K562 (cell line): ENCODE results near the gene NLRC3. TPM values are rescaled to one million over a fixed set of nuclear protein-coding genes. Genes with fewer than 3 reads are reported as not detected.

ENCODE experiments used
- ATAC-seq: fragments of 200-7000 bp; cut with Tn5 transposase; 3 replicates; pipeline ENCODE4 v1.9.1; 2020; ENCODE audit warnings: moderate library complexity
- BruUV-seq: library from RNA; stranded (reverse); fragments of 400-500 nt; replicated peaks from 2 replicates; lab custom pipeline; 2021; lab: Mats Ljungman, UMichigan
- CTCF ChIA-PET: fragments of 300-600 bp; formaldehyde crosslinking; extraction: SDS; loops from one replicate; lab custom pipeline; 2021; ENCODE audit warnings: low intra/inter-chr PET ratio; lab: Yijun Ruan, JAX
- POLR2A ChIA-PET: fragments of 300-600, 350-650 bp; sonication (Branson Sonifier 250); formaldehyde crosslinking; extraction: SDS; loops from one replicate; lab custom pipeline; 2021; ENCODE audit warnings: antibody characterized with exemption, inconsistent platforms; lab: Yijun Ruan, JAX
- DNase-seq, 4 experiments: peaks; one replicate each; pipeline versions ENCODE4 v3.0.0 to v3.0.0-alpha.2; 2011 to 2018; ENCODE audit warnings: low spot score in 3 of 4, mixed read lengths in 3 of 4; ENCODE audit errors: extremely low read depth in 1 of 4
- FAIRE-seq: peaks from 2 replicates; lab custom pipeline; 2011; peaks lifted over from hg19 to GRCh38; lab: Jason Lieb, UNC
- H2AFZ ChIP-seq: 2 replicates; pipeline ENCODE4 v1.6.0; 2011; ENCODE audit warnings: low read depth, low read length, control low read depth, inconsistent platforms
- H3K27ac ChIP-seq: fragments of 200-600 bp; 3 replicates; pipeline ENCODE4 v1.8.0; 2011; ENCODE audit warnings: low read depth, mild to moderate bottlenecking, control low read depth, inconsistent platforms, low read length, moderate library complexity, mixed read lengths; ENCODE audit errors: extremely low read depth
- H3K27me3 ChIP-seq, 2 experiments: fragments of 300-600 bp in 1 of 2; 2 replicates in 1 of 2; 3 replicates in 1 of 2; pipeline versions ENCODE4 v1.6.0 to v1.8.0; 2011; ENCODE audit warnings: inconsistent platforms in 2 of 2, low read length in 2 of 2, mild to moderate bottlenecking in 1 of 2, mixed read lengths in 1 of 2, moderate library complexity in 1 of 2; ENCODE audit not compliant: control insufficient read depth in 2 of 2, insufficient read depth in 2 of 2
- H3K36me3 ChIP-seq: fragments of 300-600 bp; 3 replicates; pipeline ENCODE4 v1.8.0; 2011; ENCODE audit warnings: mild to moderate bottlenecking, low read length, inconsistent platforms; ENCODE audit not compliant: control insufficient read depth, insufficient read depth
- H3K4me1 ChIP-seq, 2 experiments: fragments of 200-600 bp in 1 of 2; replicated peaks in 1 of 2; 2 replicates in 1 of 2; 3 replicates in 1 of 2; pipeline versions ENCODE4 v1.5.1 to v1.8.0; 2011; ENCODE audit warnings: inconsistent platforms in 2 of 2, low read length in 2 of 2, mild to moderate bottlenecking in 1 of 2, mixed read lengths in 1 of 2, moderate library complexity in 1 of 2; ENCODE audit not compliant: control insufficient read depth in 2 of 2, insufficient read depth in 2 of 2
- H3K4me2 ChIP-seq: 2 replicates; pipeline ENCODE4 v1.6.1; 2011; ENCODE audit warnings: low read length, control low read depth, inconsistent platforms, mixed read lengths; ENCODE audit not compliant: insufficient read depth
- H3K4me3 ChIP-seq: fragments of 200-600 bp; sonication (generic), shearing (Covaris generic); 2 replicates; pipeline ENCODE4 v1.5.1; 2016; ENCODE audit warnings: control low read depth, inconsistent platforms
- H3K79me2 ChIP-seq: fragments of 200-600 bp; 3 replicates; pipeline ENCODE4 v1.8.0; 2011; ENCODE audit warnings: low read length, inconsistent platforms; ENCODE audit not compliant: control insufficient read depth, insufficient read depth
- H3K9ac ChIP-seq, 2 experiments: 2 replicates each; pipeline versions ENCODE4 v1.6.0 to v1.6.1; 2011; ENCODE audit warnings: low read depth in 2 of 2, low read length in 2 of 2, control low read depth in 1 of 2, inconsistent platforms in 1 of 2, mild to moderate bottlenecking in 1 of 2, mixed read lengths in 1 of 2; ENCODE audit not compliant: insufficient read depth in 1 of 2
- H3K9me1 ChIP-seq: one replicate; pipeline ENCODE4 v1.6.0; 2011; ENCODE audit warnings: inconsistent platforms, mild to moderate bottlenecking, low read length, moderate library complexity; ENCODE audit not compliant: control insufficient read depth, insufficient read depth
- H3K9me3 ChIP-seq: replicated peaks from 2 replicates; pipeline ENCODE4 v1.5.1; 2011; ENCODE audit warnings: low read depth, low read length, inconsistent platforms; ENCODE audit not compliant: control insufficient read depth, insufficient read depth
- H4K20me1 ChIP-seq: replicated peaks from 2 replicates; pipeline ENCODE4 v1.6.1; 2011; ENCODE audit warnings: low read length, inconsistent platforms, mixed read lengths; ENCODE audit not compliant: control insufficient read depth, insufficient read depth
- ARID3A ChIP-seq: IDR thresholded peaks from 2 replicates; pipeline ENCODE4 v1.6.1; 2012; ENCODE audit warnings: low read depth, low read length, improper control_type of control experiment, borderline replicate concordance
- CBFA2T2 ChIP-seq: fragments of 450-650 bp; conservative IDR thresholded peaks from 2 replicates; pipeline ENCODE4 v1.6.1; 2017; ENCODE audit warnings: mild to moderate bottlenecking
- FOXJ3 ChIP-seq: sonication (generic); formaldehyde crosslinking; IDR thresholded peaks from 2 replicates; pipeline ENCODE4 v1.4.0; 2020; ENCODE audit warnings: mild to moderate bottlenecking, missing genetic modification reagents
- GATA2 ChIP-seq: sonication (generic); formaldehyde crosslinking; IDR thresholded peaks from 2 replicates; pipeline ENCODE4 v1.4.0; 2020; ENCODE audit warnings: mild to moderate bottlenecking, missing genetic modification reagents
- KLF10 ChIP-seq: fragments of 250-450 bp; sonication (Bioruptor Pico); IDR thresholded peaks from 2 replicates; pipeline ENCODE4 v1.6.1; 2021; ENCODE audit warnings: matching md5 sums
- MLLT1 ChIP-seq, 2 experiments: fragments of 450-650 bp; IDR thresholded peaks; 2 replicates each; pipeline ENCODE4 v1.6.1; 2016
- PYGO2 ChIP-seq: fragments of 450-650 bp; IDR thresholded peaks from 2 replicates; pipeline ENCODE4 v1.6.1; 2016; ENCODE audit warnings: mild to moderate bottlenecking, missing genetic modification characterization, moderate library complexity, missing compliant biosample characterization
- ZBTB8A ChIP-seq: fragments of 450-650 bp; IDR thresholded peaks from 2 replicates; pipeline ENCODE4 v1.6.1; 2018; ENCODE audit warnings: mild to moderate bottlenecking, moderate library complexity; ENCODE audit not compliant: partially characterized antibody
- ZNF282 ChIP-seq: sonication (generic); formaldehyde crosslinking; IDR thresholded peaks from 2 replicates; pipeline ENCODE4 v1.8.1; 2023; ENCODE audit warnings: missing genetic modification reagents
- ZNF76 ChIP-seq: fragments of 250-450 bp; sonication (Bioruptor Pico); IDR thresholded peaks from 2 replicates; pipeline ENCODE4 v1.4.0; 2020; ENCODE audit warnings: mild to moderate bottlenecking, moderate library complexity, borderline replicate concordance
- WGBS: fragments of 100-300 bp; shearing (Covaris generic); methylation state at CpG from one replicate; pipeline ENCODE4 v1.1.6; 2016; ENCODE audit warnings: low coverage, mixed read lengths; ENCODE audit not compliant: insufficient coverage; ENCODE audit errors: missing lambda C conversion rate; 5-methylcytosine and 5-hydroxymethylcytosine counted together
- in situ Hi-C: fragments of 300-500 bp; cut with MboI; formaldehyde crosslinking; loops from 4 replicates; pipeline ENCODE4 v1.15.0; 2018; ENCODE audit warnings: inconsistent platforms, mixed read lengths
- intact Hi-C: fragments of 100-400 bp; cut with micrococcal nuclease; formaldehyde crosslinking; loops from 2 replicates; pipeline ENCODE4 v1.14.2; 2022
- polyA plus RNA-seq, 8 experiments: library from polyadenylated mRNA; depleted of rRNA in 4 of 8; stranded (reverse) in 5 of 8; unstranded in 3 of 8; fragments of >200 nt; fragmentation: Nextera tagmentation in 2 of 8; fragmentation: Illumina TruSeq in 1 of 8; extraction: Ambion mirVana in 2 of 8; extraction: Trizol in 1 of 8; gene quantifications; 2 replicates each; pipeline versions ENCODE4 v1.2.1 to v1.2.3, GENCODE V29; 2011 to 2014; ENCODE audit warnings: inconsistent platforms in 1 of 8, missing spikeins in 1 of 8
- total RNA-seq, 7 experiments: library from RNA; depleted of rRNA in 6 of 7; stranded (reverse); fragments of >200 nt in 6 of 7; fragmentation: Illumina TruSeq in 2 of 7; extraction: Trizol in 2 of 7; gene quantifications; 2 replicates each; pipeline versions ENCODE4 v1.2.1 to v1.2.3, GENCODE V29; 2011 to 2021; ENCODE audit warnings: low replicate concordance in 1 of 7
- TF ChIP-seq, protein P1 (sequence below), 2 experiments: fragments of 150-350 bp in 1 of 2; IDR thresholded peaks; 2 replicates each; pipeline ENCODE4 v1.6.1; 2012 to 2016; ENCODE audit warnings: low read depth in 2 of 2, low read length in 2 of 2, mild to moderate bottlenecking in 1 of 2, moderate library complexity in 1 of 2

Gene NLRC3
- total and polyA plus RNA-seq, 9 of the 15 experiments (the other 6 are each of a cell fraction or from before 2014, with no cell fraction given) = 0.03 to 0.13 (median 0.03) TPM; not detected in 4

DNA sequence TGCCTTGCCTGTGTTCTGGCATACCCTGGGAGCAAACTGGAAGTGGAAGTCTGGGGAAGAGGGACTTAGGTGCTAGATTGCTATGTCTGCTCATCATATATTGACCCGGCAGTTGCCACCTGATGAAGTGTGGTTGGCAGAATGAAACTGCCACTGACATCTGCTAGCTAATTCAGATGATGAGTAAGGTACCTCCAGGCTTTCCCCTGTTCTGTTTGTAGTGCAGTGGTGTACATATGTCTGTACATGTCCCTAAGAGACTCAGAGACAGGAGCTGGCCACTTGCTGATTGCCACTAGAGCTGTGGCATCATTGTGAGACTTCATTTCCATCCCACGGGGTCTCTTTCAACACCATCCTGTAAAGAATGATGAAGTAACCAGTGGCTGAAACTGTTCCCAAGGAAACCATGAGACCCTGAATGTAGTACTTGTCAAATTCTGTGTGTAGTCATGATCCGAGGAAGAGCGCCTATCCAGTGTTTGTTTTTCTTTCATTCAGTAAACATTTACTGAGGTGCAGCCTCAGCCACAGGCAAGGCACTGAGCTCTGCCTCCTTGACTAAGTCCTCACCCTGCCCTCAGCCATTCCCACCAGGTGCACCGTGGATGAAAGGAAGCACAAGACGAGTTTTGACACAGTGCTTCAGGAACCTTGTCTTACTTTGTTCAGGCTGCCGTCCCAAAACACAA lies 63.2 kb downstream of the NLRC3 start:
- no peak overlapping the region for H3K4me2 ChIP-seq
- DNase-seq = no peak
- no peak overlapping the region for H3K4me3 ChIP-seq
- H3K4me1 ChIP-seq = peaks cover 5 to 7% of the 10 kb centered on the region in 2 experiments
- no peak for FAIRE-seq
- intact Hi-C loops = no loop called here
- no peak for ATAC-seq
- no TSS peak for BruUV-seq
- H2AFZ ChIP-seq = no peak overlapping the region
- POLR2A ChIA-PET = interaction anchor here (0.5 to 0.7 kb wide), 2 partner anchors 27 to 231 kb away, joined by 3 read pairs; no protein-coding TSS in a partner anchor
- CTCF ChIA-PET = no interaction called here
- WGBS = 49% methylated on average over 7 of the region's 7 CpGs
- in situ Hi-C loops = no loop called here
- peaks cover 3% of the 10 kb centered on the region; the same call in 1 of the 3 replicates for H3K36me3 ChIP-seq
- no peaks in the 10 kb centered on the region for H4K20me1 ChIP-seq
- no peaks in the 10 kb centered on the region for H3K27me3 ChIP-seq
- no peaks in the 10 kb centered on the region for H3K9me3 ChIP-seq
- no peaks in the 10 kb centered on the region for H3K79me2 ChIP-seq
- TF ChIP-seq KLF10 (CRISPR knock-in tag) (no peak), CBFA2T2 (no peak), GATA2 (CRISPR knock-in tag) (no peak), ZBTB8A (no peak), PYGO2 (tag) (no peak), ZNF282 (CRISPR knock-in tag) (no peak), FOXJ3 (CRISPR knock-in tag) (no peak), MLLT1 (IDR thresholded peaks at IDR 0.05) (no peak), ZNF76 (CRISPR knock-in tag) (no peak), ARID3A (no peak)
- TF ChIP-seq, protein P1, sequence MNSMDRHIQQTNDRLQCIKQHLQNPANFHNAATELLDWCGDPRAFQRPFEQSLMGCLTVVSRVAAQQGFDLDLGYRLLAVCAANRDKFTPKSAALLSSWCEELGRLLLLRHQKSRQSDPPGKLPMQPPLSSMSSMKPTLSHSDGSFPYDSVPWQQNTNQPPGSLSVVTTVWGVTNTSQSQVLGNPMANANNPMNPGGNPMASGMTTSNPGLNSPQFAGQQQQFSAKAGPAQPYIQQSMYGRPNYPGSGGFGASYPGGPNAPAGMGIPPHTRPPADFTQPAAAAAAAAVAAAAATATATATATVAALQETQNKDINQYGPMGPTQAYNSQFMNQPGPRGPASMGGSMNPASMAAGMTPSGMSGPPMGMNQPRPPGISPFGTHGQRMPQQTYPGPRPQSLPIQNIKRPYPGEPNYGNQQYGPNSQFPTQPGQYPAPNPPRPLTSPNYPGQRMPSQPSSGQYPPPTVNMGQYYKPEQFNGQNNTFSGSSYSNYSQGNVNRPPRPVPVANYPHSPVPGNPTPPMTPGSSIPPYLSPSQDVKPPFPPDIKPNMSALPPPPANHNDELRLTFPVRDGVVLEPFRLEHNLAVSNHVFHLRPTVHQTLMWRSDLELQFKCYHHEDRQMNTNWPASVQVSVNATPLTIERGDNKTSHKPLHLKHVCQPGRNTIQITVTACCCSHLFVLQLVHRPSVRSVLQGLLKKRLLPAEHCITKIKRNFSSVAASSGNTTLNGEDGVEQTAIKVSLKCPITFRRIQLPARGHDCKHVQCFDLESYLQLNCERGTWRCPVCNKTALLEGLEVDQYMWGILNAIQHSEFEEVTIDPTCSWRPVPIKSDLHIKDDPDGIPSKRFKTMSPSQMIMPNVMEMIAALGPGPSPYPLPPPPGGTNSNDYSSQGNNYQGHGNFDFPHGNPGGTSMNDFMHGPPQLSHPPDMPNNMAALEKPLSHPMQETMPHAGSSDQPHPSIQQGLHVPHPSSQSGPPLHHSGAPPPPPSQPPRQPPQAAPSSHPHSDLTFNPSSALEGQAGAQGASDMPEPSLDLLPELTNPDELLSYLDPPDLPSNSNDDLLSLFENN (IDR thresholded peaks at IDR 0.05; ENCODE audit: low read depth in 2 of 2, low read length in 2 of 2) = no peak
- H3K9me1 ChIP-seq = peaks cover 2% of the 10 kb centered on the region
- H3K9ac ChIP-seq = no peak overlapping the region
- no peak overlapping the region for H3K27ac ChIP-seq
